Measurements from ENCODE around the gene KCNQ1OT1. TPM values are rescaled to one million over a fixed set of nuclear protein-coding genes. Genes with fewer than 3 reads are reported as not detected.

KCNQ1OT1 gene
- polyA plus RNA-seq, 3 donors from 2014 or later = 0.04 to 0.12 TPM; not detected in 1

DNA sequence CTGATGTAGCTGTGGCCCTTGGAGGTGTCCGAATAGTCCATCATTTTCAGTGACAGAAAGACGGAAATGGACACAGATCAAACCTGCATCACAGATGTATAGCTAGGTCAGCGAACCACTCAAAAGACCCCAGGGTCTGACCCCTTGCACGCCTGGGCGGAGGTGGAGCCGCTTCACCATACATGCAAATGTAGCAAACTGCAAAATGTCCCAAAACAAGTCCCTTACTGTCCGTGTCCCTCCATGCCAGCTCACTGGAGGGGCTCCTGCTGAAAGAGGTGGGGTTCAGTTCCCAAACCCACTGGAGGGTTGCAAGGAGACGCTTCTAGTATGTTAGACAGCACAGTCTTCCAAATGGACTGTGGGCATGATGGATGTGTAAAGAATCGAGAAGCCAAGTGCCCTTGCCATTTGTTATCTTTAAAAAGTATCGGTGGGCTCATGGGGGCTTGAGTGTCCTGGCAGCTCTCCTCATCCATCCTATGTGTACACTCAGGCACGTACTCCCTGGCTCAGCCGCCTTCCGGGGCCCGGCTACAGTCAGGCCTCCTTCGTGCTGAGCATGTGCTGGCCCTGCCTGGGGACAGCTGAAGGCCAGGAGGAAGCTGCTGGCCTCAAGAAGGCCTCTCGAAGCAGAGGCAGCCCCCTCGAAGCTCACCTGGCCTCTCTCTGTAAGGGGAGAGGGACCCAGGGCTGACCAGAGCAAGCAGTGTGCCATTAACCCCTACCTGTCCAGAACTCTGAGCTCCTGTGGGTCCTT lies 20.2 kb upstream of the KCNQ1OT1 start:
- Mint-ChIP-seq H3K4me1 (no peaks in the 10 kb centered on the region), H3K27ac (no peak overlapping the region), H3K36me3 (no peaks in the 10 kb centered on the region), H3K9me3 (no peaks in the 10 kb centered on the region), H3K4me3 (no peak overlapping the region), H3K27me3 (ENCODE audit: low read depth in 3 of 3) (peaks cover 0 to 2% (median 2%) of the 10 kb centered on the region in 3 donors)
- DNase-seq = no peak

DNA sequence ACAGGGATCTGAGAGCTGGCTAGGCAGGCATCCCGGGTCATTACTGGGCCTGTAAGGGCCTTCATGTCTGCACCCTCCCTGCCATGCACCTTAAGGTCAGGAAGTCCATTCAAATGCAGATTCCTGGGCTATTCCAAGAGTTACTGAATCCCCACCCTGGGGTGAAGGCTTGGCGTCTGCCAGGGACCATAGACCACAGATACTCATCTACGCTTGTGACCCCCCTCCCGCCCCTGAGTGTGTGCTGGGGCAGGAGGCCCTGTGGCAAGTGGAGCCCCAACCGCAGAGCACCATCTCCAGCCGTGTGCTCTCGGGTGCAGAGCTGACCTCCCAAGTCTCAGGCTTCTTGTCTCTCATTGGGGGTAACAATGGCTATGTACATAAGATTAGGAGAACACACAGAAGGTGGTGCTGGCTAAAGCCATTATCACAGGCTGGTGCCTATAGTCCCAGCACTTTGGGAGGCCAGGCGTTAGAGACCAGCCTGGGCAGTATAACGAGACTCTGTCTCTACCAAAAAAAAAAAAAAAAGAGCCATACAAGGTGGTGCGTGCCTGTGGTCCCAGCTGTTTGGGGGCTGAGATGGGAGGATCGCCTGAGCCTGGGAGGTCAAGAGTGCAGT lies 19.1 kb upstream of the KCNQ1OT1 start:
- H3K4me3 Mint-ChIP-seq = no peak overlapping the region
- H3K27me3 Mint-ChIP-seq (ENCODE audit: low read depth in 3 of 3) = peaks cover 0 to 2% (median 0%) of the 10 kb centered on the region in 3 donors
- no peaks in the 10 kb centered on the region for H3K4me1 Mint-ChIP-seq
- no peak overlapping the region for H3K27ac Mint-ChIP-seq
- no peaks in the 10 kb centered on the region for H3K36me3 Mint-ChIP-seq
- DNase-seq = no peak
- H3K9me3 Mint-ChIP-seq = no peaks in the 10 kb centered on the region

DNA sequence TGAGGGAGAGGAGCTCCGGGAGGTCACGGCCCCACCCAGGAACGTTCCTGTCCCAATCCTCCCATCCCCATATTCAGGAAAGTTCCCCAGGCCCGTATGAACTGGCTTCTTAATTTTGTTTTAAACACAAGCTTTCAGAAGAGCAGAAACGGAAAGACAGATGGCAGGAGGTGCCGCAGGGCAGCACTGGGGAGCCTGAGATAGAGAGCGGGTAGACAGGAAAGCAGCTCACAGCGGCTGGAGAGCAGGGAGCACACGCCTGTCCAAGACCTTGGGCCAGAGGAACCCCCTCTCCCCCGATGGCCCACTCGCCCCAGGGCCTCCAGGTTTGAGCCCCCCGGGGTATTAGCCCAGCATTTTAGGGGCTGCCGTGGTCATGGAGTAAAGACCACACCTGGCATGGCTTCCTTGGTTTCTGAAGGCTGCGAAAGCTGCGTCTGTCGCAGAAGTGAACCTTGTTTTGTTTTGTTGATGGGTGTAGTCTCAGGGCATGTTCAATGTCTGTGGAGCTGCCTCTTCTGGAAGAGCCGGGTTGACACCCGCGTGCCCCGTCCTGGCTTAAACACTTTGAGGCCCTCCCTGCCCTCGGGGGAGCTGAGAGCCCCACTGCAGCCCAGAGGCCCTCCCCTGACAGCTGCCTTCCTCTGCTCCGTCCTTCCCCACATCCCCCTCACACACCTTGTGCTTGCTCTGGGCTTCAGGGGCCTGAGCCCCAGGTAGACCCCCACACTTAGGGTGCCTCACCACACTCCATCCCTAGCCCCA lies 17.9 kb upstream of the KCNQ1OT1 start:
- Mint-ChIP-seq H3K27ac (no peak overlapping the region), H3K4me1 (no peaks in the 10 kb centered on the region), H3K36me3 (no peaks in the 10 kb centered on the region), H3K27me3 (ENCODE audit: low read depth in 3 of 3) (peaks cover 0 to 2% (median 0%) of the 10 kb centered on the region in 3 donors), H3K9me3 (no peaks in the 10 kb centered on the region), H3K4me3 (no peak overlapping the region)
- no peak for DNase-seq

DNA sequence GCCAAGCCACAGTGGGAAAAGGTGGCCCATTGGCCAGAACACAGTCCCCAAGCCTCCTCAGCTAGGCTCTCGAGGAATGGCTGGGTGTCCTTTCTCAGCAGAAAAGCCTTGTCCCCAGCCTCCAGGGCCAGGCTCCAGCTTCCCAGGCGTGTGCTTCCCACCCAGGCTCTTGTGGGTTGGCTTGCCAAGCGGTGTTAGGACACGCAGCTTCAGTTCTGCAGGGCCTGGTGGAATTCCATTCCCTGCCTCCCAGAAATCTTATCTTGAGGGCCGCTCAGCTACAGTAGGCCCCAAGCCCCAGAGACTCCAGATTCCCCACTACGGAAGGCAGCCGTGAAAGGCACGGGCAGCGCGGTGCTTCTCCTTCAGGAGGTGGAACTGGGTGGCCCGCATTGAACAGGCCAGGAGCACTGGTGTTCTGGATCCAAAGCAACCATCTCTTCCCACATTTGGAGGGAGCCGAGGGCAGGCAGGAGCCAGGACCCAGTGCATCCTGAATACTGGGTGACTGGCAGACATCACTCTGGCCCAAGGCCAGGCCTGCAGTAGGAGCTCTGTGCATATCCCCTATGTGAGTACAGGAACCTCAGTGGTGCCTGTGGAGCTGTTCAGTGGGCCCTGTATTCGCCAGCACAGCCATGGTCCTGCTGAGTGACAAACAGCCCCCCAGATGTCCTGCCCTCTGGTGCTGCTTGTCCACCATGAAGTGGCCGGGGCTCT lies 16.7 kb upstream of the KCNQ1OT1 start:
- DNase-seq = no peak
- Mint-ChIP-seq H3K4me3 (no peak overlapping the region), H3K36me3 (no peaks in the 10 kb centered on the region), H3K4me1 (no peaks in the 10 kb centered on the region), H3K27me3 (ENCODE audit: low read depth in 3 of 3) (peaks cover 0 to 6% (median 0%) of the 10 kb centered on the region in 3 donors), H3K9me3 (no peaks in the 10 kb centered on the region), H3K27ac (no peak overlapping the region)

DNA sequence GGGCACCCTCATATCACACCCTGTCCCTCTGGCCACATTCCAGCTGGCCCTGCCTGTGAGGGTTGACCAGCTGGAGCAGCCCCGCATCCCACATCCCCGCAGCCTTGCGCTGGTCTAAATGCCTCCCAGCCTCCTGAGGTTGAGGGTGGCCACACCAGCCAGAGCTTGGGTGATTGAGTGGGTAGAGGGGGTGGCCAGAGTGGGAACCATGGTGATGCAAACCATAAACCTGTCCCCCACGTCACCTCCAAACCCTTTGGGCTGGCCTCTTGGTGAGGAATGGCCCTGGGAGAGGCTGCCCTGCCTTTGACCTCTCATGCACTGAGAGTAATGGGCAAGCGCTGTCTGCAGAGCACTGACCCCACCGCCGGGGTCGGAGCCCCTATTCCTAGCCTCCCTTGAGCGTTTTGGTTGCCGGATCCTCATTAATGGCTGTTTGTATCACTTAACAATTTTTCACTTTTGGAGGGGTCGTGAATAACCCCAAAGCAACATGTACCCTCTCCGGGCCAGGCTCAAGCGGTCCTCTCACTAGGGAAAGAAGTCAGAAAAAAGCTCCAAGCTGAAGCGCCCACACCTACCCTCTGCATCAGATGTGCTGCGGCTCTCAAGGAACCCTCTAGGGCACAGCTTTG lies 16.0 kb upstream of the KCNQ1OT1 start:
- Mint-ChIP-seq H3K9me3 (no peaks in the 10 kb centered on the region), H3K36me3 (no peaks in the 10 kb centered on the region), H3K27me3 (ENCODE audit: low read depth in 3 of 3) (peaks cover 0 to 6% (median 3%) of the 10 kb centered on the region in 3 donors), H3K4me3 (no peak overlapping the region), H3K27ac (no peak overlapping the region), H3K4me1 (no peaks in the 10 kb centered on the region)
- DNase-seq = no peak

DNA sequence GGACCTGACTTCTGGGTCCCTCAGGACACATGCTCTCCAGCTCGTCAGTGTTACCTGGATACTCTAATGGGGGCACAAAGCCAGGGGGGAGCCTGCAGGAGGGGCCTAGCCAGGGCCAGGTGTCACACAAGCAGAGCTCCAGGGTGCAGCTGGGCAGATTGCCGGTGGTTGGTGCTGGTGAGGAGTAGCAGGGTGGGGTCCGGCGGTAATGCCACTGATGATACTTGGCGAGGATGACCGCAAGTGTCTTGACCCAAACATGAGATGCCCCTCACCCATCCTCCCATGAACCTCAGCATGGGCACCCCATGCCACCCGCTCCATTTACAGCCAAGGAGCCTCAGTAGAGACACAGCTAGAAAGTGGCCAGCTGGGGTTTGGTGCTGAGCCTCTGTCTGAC lies 15.1 kb upstream of the KCNQ1OT1 start:
- Mint-ChIP-seq H3K4me1 (no peaks in the 10 kb centered on the region), H3K9me3 (no peaks in the 10 kb centered on the region), H3K27ac (no peak overlapping the region), H3K27me3 (ENCODE audit: low read depth in 3 of 3) (peaks cover 0 to 6% (median 3%) of the 10 kb centered on the region in 3 donors), H3K4me3 (no peak overlapping the region), H3K36me3 (no peaks in the 10 kb centered on the region)
- DNase-seq = no peak

DNA sequence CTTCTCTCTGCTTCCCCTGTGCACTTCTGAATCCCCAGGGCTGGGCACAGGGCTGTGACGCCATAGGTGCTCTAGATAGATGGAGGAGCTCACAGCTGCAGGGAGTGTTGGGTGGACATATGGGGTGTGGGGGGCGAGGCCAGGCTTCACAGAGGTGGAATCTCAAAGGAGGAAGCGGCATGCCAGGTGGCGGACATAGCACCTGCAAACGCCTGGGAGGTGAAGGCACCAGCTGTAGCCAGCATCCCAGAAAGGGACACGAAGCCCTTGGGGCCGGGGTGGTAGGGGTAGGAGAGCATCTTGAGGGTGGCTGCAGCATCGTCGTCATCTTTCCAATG lies 14.6 kb upstream of the KCNQ1OT1 start:
- H3K27me3 Mint-ChIP-seq (ENCODE audit: low read depth in 3 of 3) = peaks cover 0 to 6% (median 3%) of the 10 kb centered on the region in 3 donors
- no peaks in the 10 kb centered on the region for H3K36me3 Mint-ChIP-seq
- DNase-seq = no peak
- no peak overlapping the region for H3K27ac Mint-ChIP-seq
- H3K4me3 Mint-ChIP-seq = no peak overlapping the region
- no peaks in the 10 kb centered on the region for H3K4me1 Mint-ChIP-seq
- H3K9me3 Mint-ChIP-seq = no peaks in the 10 kb centered on the region

DNA sequence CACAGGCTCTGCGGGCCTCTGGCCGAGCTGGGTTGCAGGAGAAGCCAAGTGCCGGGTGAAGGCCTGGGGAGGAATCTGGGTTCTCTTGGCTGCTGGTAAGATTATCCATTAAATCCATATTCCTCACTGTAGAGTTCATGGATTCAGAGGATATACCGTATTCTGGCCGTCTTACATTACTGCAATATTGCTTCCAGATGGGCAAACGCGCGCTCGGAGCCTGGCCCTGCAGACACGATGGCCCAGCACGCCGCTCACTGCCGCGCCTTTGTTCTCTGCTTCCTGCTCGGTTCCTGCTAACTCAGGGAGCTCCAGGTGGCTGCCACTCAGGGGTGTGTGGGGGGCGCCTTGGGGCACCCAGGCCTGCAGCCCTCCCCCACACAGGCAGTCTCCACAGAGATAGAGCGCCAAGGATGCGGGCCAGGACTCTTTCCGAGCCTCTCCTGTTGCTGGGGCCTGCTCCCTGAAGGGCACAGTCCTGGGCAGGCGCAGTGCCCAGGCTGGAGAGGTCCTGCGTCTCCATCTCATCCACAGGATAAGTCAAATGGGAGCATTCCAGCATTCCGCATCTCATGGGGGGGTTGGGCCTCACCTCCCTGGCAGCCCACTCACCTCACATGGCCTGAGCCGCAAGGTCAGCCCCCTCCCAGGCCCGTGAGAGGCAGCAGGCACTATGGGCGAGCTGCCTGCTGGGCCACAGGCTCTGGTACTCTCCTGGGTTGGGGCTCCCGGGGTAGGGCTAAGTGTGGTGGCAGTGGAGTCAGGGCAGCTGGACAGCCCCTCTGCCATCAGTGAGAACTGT lies 14.1 kb upstream of the KCNQ1OT1 start:
- H3K4me3 Mint-ChIP-seq = no peak overlapping the region
- no peaks in the 10 kb centered on the region for H3K9me3 Mint-ChIP-seq
- no peaks in the 10 kb centered on the region for H3K4me1 Mint-ChIP-seq
- DNase-seq = no peak
- no peaks in the 10 kb centered on the region for H3K36me3 Mint-ChIP-seq
- no peak overlapping the region for H3K27ac Mint-ChIP-seq
- peaks cover 0 to 6% (median 3%) of the 10 kb centered on the region in 3 donors for H3K27me3 Mint-ChIP-seq (ENCODE audit: low read depth in 3 of 3)

DNA sequence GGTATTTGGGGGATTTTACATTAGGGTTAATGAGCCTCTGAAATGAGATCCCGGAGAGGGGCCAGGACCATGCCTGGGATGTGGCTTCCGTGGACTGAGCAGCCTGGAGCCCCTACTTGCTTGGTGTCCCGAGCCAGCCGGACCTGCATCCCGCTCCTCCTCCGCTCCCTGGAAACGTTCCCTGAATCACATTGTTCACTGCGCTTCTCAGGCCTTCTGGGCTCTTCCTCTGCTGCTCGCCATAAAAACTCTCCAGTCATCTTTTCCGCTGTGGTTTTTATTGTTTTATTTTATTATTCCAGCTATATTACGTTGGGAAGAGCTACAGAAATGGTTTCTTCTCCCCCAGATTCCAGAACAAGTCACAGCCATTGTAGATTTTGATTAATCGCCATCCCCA lies 13.3 kb upstream of the KCNQ1OT1 start:
- Mint-ChIP-seq H3K27me3 (ENCODE audit: low read depth in 3 of 3) (peaks cover 0 to 6% (median 3%) of the 10 kb centered on the region in 3 donors), H3K27ac (no peak overlapping the region), H3K9me3 (no peaks in the 10 kb centered on the region), H3K4me1 (no peaks in the 10 kb centered on the region), H3K4me3 (no peak overlapping the region), H3K36me3 (no peaks in the 10 kb centered on the region)
- DNase-seq = no peak

DNA sequence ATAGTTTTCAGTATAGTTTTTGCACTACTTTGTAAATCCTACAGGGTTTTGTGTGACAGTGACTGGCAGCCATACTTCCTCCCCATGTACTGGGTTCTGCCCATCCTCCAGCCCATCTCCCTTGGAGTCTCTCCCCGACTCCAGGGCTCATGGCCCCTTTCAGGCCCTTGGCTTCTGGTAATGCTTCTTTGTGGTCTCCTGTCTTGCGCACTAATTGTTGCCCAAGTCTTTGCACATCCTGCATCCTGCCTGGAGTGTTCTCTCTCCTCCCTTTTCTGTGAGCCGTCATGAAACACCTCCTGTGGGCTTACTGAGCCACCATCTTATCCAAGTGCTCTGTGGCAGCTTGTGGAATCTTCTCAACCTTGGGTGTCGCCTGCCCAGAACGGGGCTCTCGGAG lies 11.4 kb upstream of the KCNQ1OT1 start:
- no peak overlapping the region for H3K27ac Mint-ChIP-seq
- H3K36me3 Mint-ChIP-seq = no peaks in the 10 kb centered on the region
- no peaks in the 10 kb centered on the region for H3K4me1 Mint-ChIP-seq
- no peak for DNase-seq
- H3K4me3 Mint-ChIP-seq = no peak overlapping the region
- no peaks in the 10 kb centered on the region for H3K9me3 Mint-ChIP-seq
- H3K27me3 Mint-ChIP-seq (ENCODE audit: low read depth in 3 of 3) = peaks cover 3 to 6% (median 4%) of the 10 kb centered on the region in 3 donors

DNA sequence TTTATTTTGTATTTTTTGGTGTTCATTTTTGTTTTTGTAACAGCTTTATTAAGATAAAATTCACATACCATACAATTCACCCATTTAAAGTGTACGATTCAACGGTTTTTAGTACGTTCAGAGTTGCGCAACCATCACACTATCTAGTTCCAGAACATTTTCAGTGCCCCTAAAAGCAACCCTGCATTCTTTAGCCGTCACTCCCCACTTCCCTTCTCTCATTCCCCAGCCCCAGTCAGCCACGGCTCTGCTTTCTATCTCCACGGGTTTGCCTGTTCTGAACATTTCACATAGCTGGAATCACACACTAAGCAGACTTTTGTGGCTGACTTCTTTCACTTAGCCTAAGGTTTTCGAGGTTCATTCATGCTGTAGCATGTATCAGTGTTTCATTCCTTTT lies 9.6 kb upstream of the KCNQ1OT1 start:
- no peak for DNase-seq
- no peak overlapping the region for H3K4me3 Mint-ChIP-seq
- H3K36me3 Mint-ChIP-seq = no peaks in the 10 kb centered on the region
- no peaks in the 10 kb centered on the region for H3K9me3 Mint-ChIP-seq
- H3K27me3 Mint-ChIP-seq (ENCODE audit: low read depth in 3 of 3) = peaks cover 3 to 6% (median 4%) of the 10 kb centered on the region in 3 donors
- no peaks in the 10 kb centered on the region for H3K4me1 Mint-ChIP-seq
- no peak overlapping the region for H3K27ac Mint-ChIP-seq

DNA sequence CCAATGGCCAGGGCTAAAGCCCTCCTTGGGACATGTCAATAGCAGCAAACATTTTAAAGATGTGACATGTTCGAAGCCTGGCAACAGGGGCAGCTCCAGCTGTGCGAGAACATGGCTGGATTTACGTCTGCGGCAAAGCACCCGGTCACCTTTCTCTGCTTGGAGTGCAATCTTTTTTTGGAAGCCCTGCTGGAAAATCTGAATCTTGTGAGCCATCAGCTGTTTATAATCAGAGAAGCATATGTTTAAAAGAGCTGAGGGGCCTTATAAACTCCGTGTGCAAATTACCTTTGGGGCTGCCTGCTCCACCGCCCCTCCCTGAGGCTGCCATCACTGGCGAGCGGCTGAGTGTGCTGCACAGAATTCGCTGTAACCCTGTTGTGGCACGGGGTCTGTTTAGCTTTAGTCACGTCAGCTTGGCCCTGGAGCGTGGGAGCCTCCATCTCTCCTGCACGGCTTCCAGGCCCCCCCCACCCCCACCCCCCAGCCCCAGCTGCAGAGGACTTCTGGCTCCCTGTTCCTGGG lies 9.0 kb upstream of the KCNQ1OT1 start:
- no peak for DNase-seq
- no peaks in the 10 kb centered on the region for H3K9me3 Mint-ChIP-seq
- H3K4me1 Mint-ChIP-seq = no peaks in the 10 kb centered on the region
- no peak overlapping the region for H3K4me3 Mint-ChIP-seq
- H3K27ac Mint-ChIP-seq = no peak overlapping the region
- H3K36me3 Mint-ChIP-seq = no peaks in the 10 kb centered on the region
- H3K27me3 Mint-ChIP-seq (ENCODE audit: low read depth in 3 of 3) = peaks cover 5 to 7% (median 6%) of the 10 kb centered on the region in 3 donors

DNA sequence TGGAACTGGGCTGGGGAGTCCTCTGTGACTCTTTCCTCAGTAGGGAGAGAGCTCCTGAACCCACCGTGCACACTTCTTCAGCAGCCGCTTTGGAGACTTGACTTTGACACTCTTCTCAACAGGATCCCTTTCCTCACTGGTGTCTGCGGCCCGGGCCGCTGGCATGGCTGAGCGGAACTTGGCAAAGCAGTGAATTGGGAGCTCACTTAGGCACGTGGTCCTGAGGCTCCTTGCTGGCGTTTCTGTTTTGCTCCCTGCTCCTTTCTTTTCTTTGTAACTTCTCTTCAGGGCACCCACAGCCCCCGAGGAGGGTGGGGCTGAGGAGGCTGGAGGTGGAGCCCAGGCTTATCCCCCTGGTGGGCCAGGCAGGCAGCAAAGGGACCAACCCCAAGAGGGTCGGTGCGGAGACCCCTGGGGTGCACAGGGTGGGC lies 8.4 kb upstream of the KCNQ1OT1 start:
- H3K9me3 Mint-ChIP-seq = no peaks in the 10 kb centered on the region
- peaks cover 5 to 7% (median 6%) of the 10 kb centered on the region in 3 donors for H3K27me3 Mint-ChIP-seq (ENCODE audit: low read depth in 3 of 3)
- no peaks in the 10 kb centered on the region for H3K36me3 Mint-ChIP-seq
- no peak overlapping the region for H3K27ac Mint-ChIP-seq
- H3K4me1 Mint-ChIP-seq = no peaks in the 10 kb centered on the region
- DNase-seq = no peak
- no peak overlapping the region for H3K4me3 Mint-ChIP-seq
